Coronary artery (tissue), 2 donors: ENCODE data around the gene C5orf58.

Source experiments
- DNase-seq: peaks from one replicate; pipeline ENCODE4 v3.0.0-alpha.2; 2017; ENCODE audit warnings: low spot score
- H3K27ac ChIP-seq, 2 donors: fragments of 200-600 bp; sonication (generic); one replicate each; pipeline ENCODE4 v1.5.1; 2016 to 2019
- H3K4me3 ChIP-seq: fragments of 200-600 bp; sonication (generic); 2 replicates; pipeline ENCODE4 v1.5.1; 2016; ENCODE audit warnings: mild to moderate bottlenecking, moderate library complexity
- TF ChIP-seq, protein P1 (sequence below): fragments of 200-600 bp; sonication (generic); IDR thresholded peaks from one replicate; pipeline ENCODE4 v1.5.1; 2019; ENCODE audit warnings: antibody characterized with exemption

The C5orf58 gene

GRCh38 chr5:170192829-170193228, 40.0 kb upstream of the C5orf58 start:
- no peak overlapping the region for H3K27ac ChIP-seq
- DNase-seq = no peak
- TF ChIP-seq, protein P1, sequence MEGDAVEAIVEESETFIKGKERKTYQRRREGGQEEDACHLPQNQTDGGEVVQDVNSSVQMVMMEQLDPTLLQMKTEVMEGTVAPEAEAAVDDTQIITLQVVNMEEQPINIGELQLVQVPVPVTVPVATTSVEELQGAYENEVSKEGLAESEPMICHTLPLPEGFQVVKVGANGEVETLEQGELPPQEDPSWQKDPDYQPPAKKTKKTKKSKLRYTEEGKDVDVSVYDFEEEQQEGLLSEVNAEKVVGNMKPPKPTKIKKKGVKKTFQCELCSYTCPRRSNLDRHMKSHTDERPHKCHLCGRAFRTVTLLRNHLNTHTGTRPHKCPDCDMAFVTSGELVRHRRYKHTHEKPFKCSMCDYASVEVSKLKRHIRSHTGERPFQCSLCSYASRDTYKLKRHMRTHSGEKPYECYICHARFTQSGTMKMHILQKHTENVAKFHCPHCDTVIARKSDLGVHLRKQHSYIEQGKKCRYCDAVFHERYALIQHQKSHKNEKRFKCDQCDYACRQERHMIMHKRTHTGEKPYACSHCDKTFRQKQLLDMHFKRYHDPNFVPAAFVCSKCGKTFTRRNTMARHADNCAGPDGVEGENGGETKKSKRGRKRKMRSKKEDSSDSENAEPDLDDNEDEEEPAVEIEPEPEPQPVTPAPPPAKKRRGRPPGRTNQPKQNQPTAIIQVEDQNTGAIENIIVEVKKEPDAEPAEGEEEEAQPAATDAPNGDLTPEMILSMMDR = no peak
- H3K4me3 ChIP-seq = no peak overlapping the region

GRCh38 chr5:170195961-170196360, 36.8 kb upstream of the C5orf58 start:
- Histone ChIP-seq H3K4me3 (no peak overlapping the region), H3K27ac (no peak overlapping the region)
- no peak for DNase-seq
- TF ChIP-seq, protein P1 = no peak

- DNase-seq = no peak
- TF ChIP-seq, protein P1 = no peak
- no peak overlapping the region for H3K4me3 ChIP-seq
- no peak overlapping the region for H3K27ac ChIP-seq
Observed at GRCh38 chr5:170200876-170201275, 31.9 kb upstream of the C5orf58 start.

GRCh38 chr5:170201311-170201710, 31.5 kb upstream of the C5orf58 start:
- TF ChIP-seq, protein P1 = no peak
- DNase-seq = no peak
- H3K27ac ChIP-seq = no peak overlapping the region
- H3K4me3 ChIP-seq = no peak overlapping the region

DNA sequence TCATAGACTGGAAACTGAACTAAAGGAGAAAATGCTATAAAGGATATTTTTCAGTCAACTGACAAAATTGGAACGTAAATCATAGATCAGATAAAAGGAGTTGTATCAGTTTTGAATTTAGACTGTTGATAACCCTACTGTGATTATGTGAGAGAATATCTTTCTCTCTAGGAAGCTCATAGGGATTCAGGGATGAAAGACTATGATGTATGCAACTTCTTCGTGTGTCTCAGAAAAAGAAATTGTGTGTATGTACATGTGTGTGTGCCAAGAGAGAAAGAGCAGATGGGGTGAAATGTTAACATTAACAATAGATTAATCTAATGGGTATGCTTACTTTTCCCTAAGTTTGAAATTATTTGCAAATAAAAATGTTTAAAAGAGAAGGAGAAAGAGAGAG, 30.7 kb upstream of the C5orf58 start:
- no peak overlapping the region for H3K27ac ChIP-seq

DNA sequence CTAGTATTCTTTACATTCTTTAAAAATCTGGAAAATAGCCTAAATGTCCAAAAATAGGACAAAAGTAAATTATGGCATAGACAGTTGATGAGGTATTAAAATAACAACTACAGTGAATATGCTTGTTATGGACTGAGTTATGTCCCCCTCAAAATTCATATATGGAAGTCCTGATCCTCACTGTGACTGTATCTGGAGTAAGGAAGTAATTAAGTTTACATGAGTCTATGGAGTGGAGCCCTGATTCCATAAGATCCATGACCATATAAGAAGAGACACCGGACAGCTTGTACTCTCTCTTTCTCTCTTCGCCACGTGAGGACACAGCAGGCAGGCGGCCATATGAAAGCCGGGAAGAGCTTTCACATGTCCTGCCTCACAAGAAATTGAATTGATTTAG, 28.6 kb upstream of the C5orf58 start:
- Histone ChIP-seq H3K4me3 (no peak overlapping the region), H3K27ac (no peak overlapping the region)
- DNase-seq = no peak
- TF ChIP-seq, protein P1 = no peak

More for the DNA sequence above, 30.7 kb upstream of the C5orf58 start:
- TF ChIP-seq, protein P1 = no peak
- no peak overlapping the region for H3K4me3 ChIP-seq
- DNase-seq = no peak

- Histone ChIP-seq H3K27ac (no peak overlapping the region), H3K4me3 (no peak overlapping the region)
- TF ChIP-seq, protein P1 = no peak
- no peak for DNase-seq
Observed at GRCh38 chr5:170206216-170206615, 26.6 kb upstream of the C5orf58 start.
